ENCODE results near the gene SKAP1.
"Not testable (repeated sequence)": the region's sequence is repeated elsewhere in the genome, so short reads cannot be mapped to it uniquely, and the experiment has no call there.

SKAP1 gene

DNA sequence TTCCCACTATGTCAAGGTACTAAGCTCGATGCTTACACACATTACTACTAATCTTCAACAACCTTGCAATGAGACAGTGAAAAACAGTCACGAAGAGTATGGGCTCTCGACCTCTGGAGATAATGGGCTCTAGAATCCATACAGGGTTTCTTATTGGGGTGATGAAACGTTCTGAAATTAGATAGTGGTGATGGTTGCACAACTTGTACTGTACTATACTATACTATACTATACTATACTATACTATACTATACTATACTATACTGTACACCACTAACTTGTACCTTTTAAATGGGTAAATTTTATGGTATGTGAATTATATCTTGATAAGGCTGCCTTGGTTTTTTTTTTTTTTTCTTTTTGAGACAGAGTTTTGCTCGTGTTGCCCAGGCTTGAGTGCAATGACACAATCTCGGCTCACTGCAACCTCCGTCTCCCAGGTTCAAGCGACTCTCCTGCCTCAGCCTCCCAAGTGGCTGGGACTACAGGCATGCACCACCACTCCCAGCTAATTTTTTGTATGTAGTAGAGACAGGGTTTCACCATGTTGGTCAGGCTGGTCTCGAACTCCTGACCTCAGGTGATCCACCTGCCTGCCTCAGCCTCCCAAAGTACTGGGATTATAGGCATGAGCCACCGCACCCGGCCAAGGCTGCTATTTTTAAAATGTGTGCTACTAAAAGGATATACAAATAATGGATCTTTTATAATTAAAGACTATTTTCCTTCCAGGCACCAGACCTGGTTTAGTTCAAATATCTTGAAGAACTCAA, 69.0 kb downstream of the SKAP1 start:
- DNase-seq: not testable (repeated sequence)

DNA sequence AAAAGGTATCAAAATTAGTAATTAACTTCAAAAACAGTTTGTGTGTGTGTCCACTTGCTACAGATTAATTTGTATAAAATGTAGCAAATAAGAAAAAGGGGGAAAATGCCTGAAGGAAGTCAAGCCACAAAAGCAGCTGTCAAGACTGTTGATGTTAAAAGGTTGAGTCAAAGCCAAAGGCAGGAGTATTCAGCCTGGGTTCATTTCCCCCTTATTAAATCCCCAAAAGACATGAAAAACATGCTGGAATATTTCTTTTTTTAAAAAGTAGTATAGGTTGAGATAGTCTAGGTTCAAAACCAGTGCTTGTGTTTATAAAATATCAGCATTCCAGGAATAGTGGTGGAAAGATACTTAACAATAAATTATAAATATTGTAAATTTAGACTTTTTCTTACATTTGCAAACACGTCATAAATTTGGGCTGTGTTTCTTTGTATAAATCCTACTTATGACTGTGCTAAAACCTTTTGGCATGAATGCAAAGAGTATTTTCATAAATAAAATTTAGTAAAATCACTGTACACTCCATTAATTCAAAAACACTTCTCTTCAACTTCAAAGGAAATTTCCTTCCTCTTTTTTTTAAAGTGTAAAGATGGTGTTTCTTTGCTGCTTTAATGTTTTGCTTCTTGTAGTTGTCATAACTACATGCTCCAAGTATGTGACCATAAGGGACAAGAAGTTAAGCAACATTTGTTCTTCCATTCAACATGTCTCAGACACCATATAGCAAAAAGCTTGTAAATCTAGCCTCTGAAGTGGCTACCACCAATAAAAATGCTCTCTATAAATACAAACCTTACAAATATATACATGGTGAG, 72.0 kb downstream of the SKAP1 start:
- DNase-seq: no peak

DNA sequence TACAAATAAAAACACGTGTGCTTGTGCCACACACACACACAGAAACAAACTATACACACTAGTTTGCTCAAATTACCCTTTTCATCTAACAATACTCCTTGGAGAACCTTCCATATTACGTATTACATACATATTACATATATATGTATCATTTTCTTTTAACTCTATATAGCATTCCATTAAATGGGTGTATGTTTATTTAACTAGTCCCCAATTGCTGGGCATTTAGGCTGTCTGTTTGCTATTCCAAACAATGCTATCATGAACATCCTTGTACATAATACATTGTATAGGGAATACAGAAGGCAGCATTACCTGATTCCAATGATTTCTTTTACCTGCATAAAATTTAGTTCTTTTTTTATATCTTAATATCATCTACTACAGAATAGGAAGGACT, 73.1 kb downstream of the SKAP1 start:
- no peak for DNase-seq

DNA sequence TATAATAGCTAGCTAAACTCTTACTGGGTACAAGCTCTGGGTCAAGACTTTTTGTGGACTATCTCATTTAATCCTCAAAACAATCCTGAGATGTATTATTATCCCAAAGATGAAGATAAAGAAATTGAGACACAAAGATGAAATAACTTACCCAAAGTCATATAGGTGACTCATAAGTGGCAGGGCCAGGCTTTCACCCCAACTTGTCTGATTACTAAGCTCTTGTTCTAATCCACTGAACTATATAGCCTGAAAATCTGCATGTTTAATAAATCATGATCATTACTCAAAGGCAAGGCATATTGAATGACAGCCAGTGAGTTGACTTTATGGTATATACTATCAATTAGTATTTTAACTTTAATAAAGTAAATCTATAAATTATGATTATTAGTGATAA, 77.4 kb downstream of the SKAP1 start:
- no peak for DNase-seq

DNA sequence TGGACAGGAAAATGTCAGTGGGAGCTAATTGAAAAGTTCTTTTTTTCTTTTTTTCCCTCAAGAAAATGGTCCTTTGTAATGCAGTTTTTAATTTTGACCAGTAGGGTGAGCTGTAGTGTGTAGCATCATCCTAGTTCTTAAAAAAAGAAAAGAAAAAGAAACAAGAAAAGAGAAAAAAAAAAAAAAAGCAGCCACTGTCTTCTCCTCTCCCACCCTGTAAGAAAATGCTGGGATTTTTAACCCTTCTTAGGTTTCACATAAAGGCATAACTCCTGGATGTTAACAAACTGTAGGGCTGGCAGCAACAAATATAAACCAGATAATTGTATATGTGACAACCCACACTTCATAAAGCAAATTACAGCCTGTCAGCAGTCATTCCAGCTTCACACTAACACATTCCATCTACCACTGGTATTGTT, 78.1 kb downstream of the SKAP1 start:
- no peak for DNase-seq

GRCh38 chr17:48348352-48348751, 81.7 kb downstream of the SKAP1 start:
- DNase-seq: no peak

GRCh38 chr17:48347177-48347576, 82.8 kb downstream of the SKAP1 start:
- no peak for DNase-seq

- no peak for DNase-seq
These were observed 85.8 kb downstream of the SKAP1 start for GRCh38 chr17:48344251-48344650.

DNA sequence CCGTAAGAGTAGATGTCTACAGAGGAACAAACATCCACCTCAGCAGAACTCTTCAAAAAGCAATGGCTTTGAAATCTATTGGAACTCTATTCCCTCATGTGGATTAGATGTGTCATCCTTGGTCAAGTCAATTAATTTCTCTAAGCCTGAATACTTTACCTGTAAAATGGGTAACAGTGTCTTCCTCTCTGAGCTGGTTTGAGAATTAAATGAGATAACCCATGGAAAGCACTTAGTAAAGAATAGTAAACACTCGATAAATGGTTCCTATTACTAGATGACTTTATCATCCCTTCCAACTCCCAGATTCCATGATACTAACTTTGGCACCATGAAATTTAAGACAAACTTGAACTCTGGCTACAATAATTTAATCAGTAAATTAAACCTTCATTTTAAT, 89.1 kb downstream of the SKAP1 start:
- DNase-seq: no peak

DNA sequence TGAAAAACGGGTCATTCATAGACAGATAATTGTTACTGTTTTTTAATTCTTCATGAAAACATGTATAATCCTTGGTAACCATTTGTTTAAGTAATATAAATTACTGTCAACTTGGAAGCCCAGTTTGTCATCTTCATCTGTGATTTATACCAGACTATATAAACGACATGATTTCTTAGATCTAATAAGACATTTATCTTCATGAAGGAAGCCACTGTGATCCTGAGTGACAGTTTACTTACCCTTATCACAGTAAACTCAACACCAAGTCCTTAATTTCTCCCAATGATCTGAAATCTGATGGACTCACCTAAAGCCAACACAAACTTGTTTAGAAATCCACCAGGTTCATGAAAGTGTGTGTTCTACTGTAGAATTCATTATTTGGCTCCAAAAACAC, 91.3 kb downstream of the SKAP1 start:
- no peak for DNase-seq

DNA sequence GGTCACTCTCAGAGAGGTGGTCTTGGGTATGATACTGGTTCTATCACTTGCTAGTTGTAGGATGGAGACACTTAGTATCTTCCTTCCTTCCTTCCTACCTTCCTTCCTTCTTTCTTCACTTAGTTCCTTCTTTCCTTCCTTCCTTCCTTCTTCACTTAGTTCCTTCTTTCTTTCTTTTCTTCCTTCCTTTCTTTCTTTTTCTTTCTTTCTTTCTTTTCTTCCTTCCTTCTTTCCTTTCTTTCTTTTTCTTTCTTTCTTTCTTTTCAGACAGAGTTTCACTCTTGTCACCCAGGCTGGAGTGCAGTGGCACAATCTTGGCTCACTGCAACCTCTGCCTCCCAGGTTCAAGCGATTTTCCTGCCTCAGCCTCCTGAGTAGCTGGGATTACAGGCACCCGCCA, 92.1 kb downstream of the SKAP1 start:
- DNase-seq: not testable (repeated sequence)

DNA sequence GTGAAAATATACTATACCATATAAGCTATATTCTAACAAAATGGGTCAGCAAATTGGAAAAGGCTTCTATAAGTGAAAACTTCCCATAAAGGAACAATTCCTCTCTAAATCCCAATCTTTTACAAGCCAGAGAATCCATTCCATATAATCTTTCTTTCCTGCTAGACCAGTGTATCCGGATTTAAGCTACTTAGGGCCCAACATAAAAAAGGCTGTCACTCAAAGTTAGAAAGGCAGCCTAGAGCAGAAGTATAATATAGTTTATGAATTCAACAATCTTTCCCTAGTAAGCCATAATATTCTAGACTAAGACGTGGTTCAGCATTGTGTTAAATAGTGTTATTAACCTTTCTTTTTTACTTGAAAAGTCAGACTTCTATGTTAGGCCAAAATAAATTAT, 93.0 kb downstream of the SKAP1 start:
- DNase-seq: no peak

DNA sequence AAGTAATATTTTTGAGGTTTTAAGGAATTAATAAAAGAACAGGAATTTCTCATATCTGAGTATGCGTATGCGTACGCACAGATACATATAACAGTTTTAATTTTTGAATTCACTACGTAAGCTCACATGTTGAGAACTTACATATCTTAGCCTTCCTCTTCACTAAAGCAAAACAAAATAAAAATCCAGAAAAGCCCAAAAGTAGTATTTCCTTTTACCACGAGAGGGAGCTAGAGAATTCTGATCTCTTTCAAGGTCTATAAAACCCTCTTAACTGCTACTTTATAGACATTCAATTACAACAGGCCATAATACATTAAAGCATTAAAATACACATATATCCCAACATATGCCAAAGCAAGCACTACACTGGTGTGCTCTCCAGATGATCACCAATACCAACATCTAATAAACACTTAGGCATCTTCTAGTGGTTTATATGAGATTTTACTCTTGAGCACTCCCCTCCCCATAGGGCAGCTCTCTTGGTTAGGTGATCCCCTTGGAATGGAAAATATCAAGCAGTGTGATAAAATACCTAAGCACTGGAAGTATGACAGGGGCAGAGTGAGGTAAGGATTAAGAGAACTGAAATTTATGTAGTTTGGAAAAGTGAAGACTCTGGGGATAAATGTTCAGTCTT, 94.0 kb downstream of the SKAP1 start:
- DNase-seq: no peak

- DNase-seq: no peak
These were observed 94.7 kb downstream of the SKAP1 start for GRCh38 chr17:48335146-48335784.

GRCh38 chr17:48333034-48333530, 96.9 kb downstream of the SKAP1 start:
- DNase-seq: no peak

DNA sequence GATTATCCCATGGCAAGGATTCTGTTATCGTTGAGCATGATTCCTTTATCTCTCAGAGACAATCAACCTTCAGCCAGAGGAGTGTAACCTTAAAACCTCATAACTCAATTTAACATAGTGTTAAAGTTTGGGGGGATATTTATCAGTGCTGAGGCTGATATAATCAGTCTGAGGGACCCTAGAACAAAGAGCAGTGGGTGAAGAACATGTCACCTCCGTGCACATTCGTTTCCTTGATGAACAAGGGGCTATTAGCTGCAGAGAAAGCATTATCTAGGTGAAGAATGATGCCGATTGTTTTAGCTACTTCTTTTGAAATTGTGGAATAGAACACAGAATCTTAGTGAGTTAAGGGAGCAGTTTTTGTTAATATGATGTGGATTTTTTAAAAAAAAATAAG, 99.1 kb downstream of the SKAP1 start:
- DNase-seq: no peak

GRCh38 chr17:48330421-48330820, 99.6 kb downstream of the SKAP1 start:
- DNase-seq: no peak

- no peak for DNase-seq
These were observed 101.6 kb downstream of the SKAP1 start for GRCh38 chr17:48328457-48328856.

GRCh38 chr17:48326310-48326709, 103.7 kb downstream of the SKAP1 start:
- DNase-seq: no peak

GRCh38 chr17:48322060-48322459, 108.0 kb downstream of the SKAP1 start:
- DNase-seq: no peak

GRCh38 chr17:48317732-48318131, 112.3 kb downstream of the SKAP1 start:
- DNase-seq: no peak

DNA sequence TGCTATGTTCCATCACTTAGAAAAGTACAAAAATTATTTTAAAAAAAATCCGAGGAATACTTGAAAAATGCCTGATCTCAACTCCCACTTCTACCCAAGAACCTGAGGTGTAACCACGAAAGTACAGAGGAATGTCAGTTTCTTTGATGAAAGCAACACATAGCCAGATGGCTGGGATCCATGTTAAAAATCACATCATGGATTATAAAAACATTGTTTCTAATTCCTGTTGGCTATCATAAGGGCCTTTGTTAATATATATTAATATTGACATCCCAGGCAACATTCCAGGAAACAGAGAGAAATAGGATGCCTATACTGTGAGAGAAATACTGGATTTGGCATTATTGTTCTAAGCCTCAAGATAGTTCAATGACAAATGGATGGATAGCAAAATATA, 115.3 kb downstream of the SKAP1 start:
- DNase-seq: no peak

DNA sequence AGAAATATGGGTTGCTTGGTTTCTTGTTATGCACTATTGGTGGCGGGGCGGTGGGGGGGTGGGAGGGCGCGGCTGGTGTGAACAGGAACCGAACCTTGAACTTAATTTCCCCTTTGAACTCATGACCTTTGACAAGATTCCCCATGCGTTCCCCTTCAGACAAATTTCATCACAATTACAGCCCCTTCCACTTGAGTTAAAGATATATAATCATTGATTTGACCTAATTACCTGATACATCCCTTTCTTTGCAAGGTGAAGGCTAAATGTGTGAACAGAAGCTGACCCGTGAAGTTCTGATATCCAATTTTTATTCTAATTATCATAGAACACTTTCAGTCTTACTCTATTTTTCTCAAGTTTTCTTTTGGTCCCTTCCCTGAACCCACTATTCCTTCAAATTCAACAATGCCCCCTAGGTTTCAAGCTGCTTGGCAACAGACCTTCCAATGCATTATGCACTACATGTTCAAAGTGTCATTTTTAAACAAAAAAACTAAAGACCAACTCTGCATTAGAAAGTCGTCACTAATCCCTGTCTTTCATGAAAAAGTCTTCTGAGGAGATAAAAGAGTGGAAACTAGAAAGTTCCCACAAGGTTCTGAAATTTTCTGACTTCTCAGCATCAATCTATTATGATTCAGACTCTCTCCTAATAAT, 116.8 kb downstream of the SKAP1 start:
- no peak for DNase-seq

Measured in NCI-H2107 (cell line).